ENCODE results near the gene CFAP299. TPM values are rescaled to one million over a fixed set of nuclear protein-coding genes. Genes with fewer than 3 reads are reported as not detected.

CFAP299 gene
- total and polyA plus RNA-seq, 2 donors from 2014 or later: 1.1 TPM; not detected in 1

GRCh38 chr4:80592950-80593349 is 257.4 kb downstream of the CFAP299 start:
- no peak for TF ChIP-seq CTCF (IDR thresholded peaks at IDR 0.05; ENCODE audit: borderline replicate concordance, extremely low read depth, insufficient read depth)
- H3K9me3 ChIP-seq (ENCODE audit: control insufficient read depth in 2 of 3, insufficient read depth in 1 of 3, low read length in 3 of 3): no peaks in the 10 kb centered on the region
- no peak overlapping the region for H3K4me3 ChIP-seq (ENCODE audit: low read length in 3 of 3)
- H3K9ac ChIP-seq (ENCODE audit: low read length in 3 of 3): no peak overlapping the region
- H3K27me3 ChIP-seq (ENCODE audit: control insufficient read depth, insufficient read depth, low read length): no peaks in the 10 kb centered on the region
- no peak overlapping the region for H3K27ac ChIP-seq (ENCODE audit: low read depth in 2 of 2, low read length in 2 of 2)
- DNase-seq (no peak), FAIRE-seq (no peak)
- intact Hi-C loops (cut with DNase I): no loop called here
- H3K36me3 ChIP-seq (ENCODE audit: control insufficient read depth in 2 of 3, insufficient read depth in 3 of 3, low read length in 3 of 3): no peaks in the 10 kb centered on the region
- no peaks in the 10 kb centered on the region for H3K4me1 ChIP-seq (ENCODE audit: control insufficient read depth in 2 of 3, insufficient read depth in 2 of 3, low read depth in 1 of 3, low read length in 3 of 3)

GRCh38 chr4:80594701-80595100 is 259.2 kb downstream of the CFAP299 start:
- Histone ChIP-seq H3K9ac (ENCODE audit: low read length in 3 of 3) (no peak overlapping the region), H3K27me3 (ENCODE audit: control insufficient read depth, insufficient read depth, low read length) (no peaks in the 10 kb centered on the region), H3K27ac (ENCODE audit: low read depth in 2 of 2, low read length in 2 of 2) (no peak overlapping the region), H3K4me1 (ENCODE audit: control insufficient read depth in 2 of 3, insufficient read depth in 2 of 3, low read depth in 1 of 3, low read length in 3 of 3) (no peaks in the 10 kb centered on the region), H3K9me3 (ENCODE audit: control insufficient read depth in 2 of 3, insufficient read depth in 1 of 3, low read length in 3 of 3) (no peaks in the 10 kb centered on the region), H3K36me3 (ENCODE audit: control insufficient read depth in 2 of 3, insufficient read depth in 3 of 3, low read length in 3 of 3) (no peaks in the 10 kb centered on the region), H3K4me3 (ENCODE audit: low read length in 3 of 3) (no peak overlapping the region)
- no peak for DNase-seq
- FAIRE-seq: peak; percentile 38
- TF ChIP-seq CTCF (IDR thresholded peaks at IDR 0.05; ENCODE audit: borderline replicate concordance, extremely low read depth, insufficient read depth): no peak
- intact Hi-C loops (cut with DNase I): no loop called here

- H3K9me3 ChIP-seq (ENCODE audit: control insufficient read depth in 2 of 3, insufficient read depth in 1 of 3, low read length in 3 of 3): no peaks in the 10 kb centered on the region
- no peak for TF ChIP-seq CTCF (IDR thresholded peaks at IDR 0.05; ENCODE audit: borderline replicate concordance, extremely low read depth, insufficient read depth)
- H3K9ac ChIP-seq (ENCODE audit: low read length in 3 of 3): no peak overlapping the region
- no peaks in the 10 kb centered on the region for H3K36me3 ChIP-seq (ENCODE audit: control insufficient read depth in 2 of 3, insufficient read depth in 3 of 3, low read length in 3 of 3)
- H3K27me3 ChIP-seq (ENCODE audit: control insufficient read depth, insufficient read depth, low read length): no peaks in the 10 kb centered on the region
- intact Hi-C loops (cut with DNase I): no loop called here
- no peaks in the 10 kb centered on the region for H3K4me1 ChIP-seq (ENCODE audit: control insufficient read depth in 2 of 3, insufficient read depth in 2 of 3, low read depth in 1 of 3, low read length in 3 of 3)
- H3K27ac ChIP-seq (ENCODE audit: low read depth in 2 of 2, low read length in 2 of 2): no peak overlapping the region
- no peak overlapping the region for H3K4me3 ChIP-seq (ENCODE audit: low read length in 3 of 3)
- no peak for DNase-seq
- no peak for FAIRE-seq
Measured at GRCh38 chr4:80608281-80608980, 272.9 kb downstream of the CFAP299 start.

GRCh38 chr4:80610199-80610598 is 274.7 kb downstream of the CFAP299 start:
- H3K27ac ChIP-seq (ENCODE audit: low read depth in 2 of 2, low read length in 2 of 2): no peak overlapping the region
- H3K9me3 ChIP-seq (ENCODE audit: control insufficient read depth in 2 of 3, insufficient read depth in 1 of 3, low read length in 3 of 3): no peaks in the 10 kb centered on the region
- intact Hi-C loops (cut with DNase I): no loop called here
- H3K4me1 ChIP-seq (ENCODE audit: control insufficient read depth in 2 of 3, insufficient read depth in 2 of 3, low read depth in 1 of 3, low read length in 3 of 3): no peaks in the 10 kb centered on the region
- FAIRE-seq: no peak
- no peak for TF ChIP-seq CTCF (IDR thresholded peaks at IDR 0.05; ENCODE audit: borderline replicate concordance, extremely low read depth, insufficient read depth)
- no peak overlapping the region for H3K4me3 ChIP-seq (ENCODE audit: low read length in 3 of 3)
- no peak for DNase-seq
- H3K27me3 ChIP-seq (ENCODE audit: control insufficient read depth, insufficient read depth, low read length): no peaks in the 10 kb centered on the region
- H3K9ac ChIP-seq (ENCODE audit: low read length in 3 of 3): no peak overlapping the region
- H3K36me3 ChIP-seq (ENCODE audit: control insufficient read depth in 2 of 3, insufficient read depth in 3 of 3, low read length in 3 of 3): no peaks in the 10 kb centered on the region

Data from kidney (tissue), 14 donors.